Retina (tissue), 1 donor: ENCODE measurements around the gene TMEM272.

ENCODE experiments used
- DNase-seq: peaks from one replicate; pipeline ENCODE4 v3.0.0-alpha.2; 2016

Gene TMEM272

GRCh38 chr13:51849145-51850101 lies 4.4 kb upstream of the TMEM272 start:
- peak; percentile 48 for DNase-seq

DNA sequence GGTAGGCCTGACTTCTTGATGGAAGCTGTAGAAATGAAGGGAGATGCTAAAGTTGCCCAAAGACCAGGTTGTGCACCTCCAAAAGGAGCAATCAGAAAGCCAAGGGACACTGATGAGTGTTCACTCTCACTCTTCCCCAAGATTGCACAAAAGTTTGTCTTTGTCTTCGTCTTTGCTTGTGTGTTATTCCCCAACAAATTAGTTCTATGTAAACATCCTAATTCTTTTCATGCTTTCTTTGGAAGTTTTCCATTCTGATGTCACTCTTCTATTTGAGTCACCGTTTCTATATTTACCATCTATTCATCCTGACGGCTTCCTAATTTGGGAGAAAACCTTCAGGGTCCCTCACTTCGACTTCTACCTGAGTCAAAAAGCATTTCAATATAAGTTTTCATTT lies 3.7 kb upstream of the TMEM272 start:
- no peak for DNase-seq

GRCh38 chr13:51846756-51847155 lies 1.8 kb upstream of the TMEM272 start:
- no peak for DNase-seq

DNA sequence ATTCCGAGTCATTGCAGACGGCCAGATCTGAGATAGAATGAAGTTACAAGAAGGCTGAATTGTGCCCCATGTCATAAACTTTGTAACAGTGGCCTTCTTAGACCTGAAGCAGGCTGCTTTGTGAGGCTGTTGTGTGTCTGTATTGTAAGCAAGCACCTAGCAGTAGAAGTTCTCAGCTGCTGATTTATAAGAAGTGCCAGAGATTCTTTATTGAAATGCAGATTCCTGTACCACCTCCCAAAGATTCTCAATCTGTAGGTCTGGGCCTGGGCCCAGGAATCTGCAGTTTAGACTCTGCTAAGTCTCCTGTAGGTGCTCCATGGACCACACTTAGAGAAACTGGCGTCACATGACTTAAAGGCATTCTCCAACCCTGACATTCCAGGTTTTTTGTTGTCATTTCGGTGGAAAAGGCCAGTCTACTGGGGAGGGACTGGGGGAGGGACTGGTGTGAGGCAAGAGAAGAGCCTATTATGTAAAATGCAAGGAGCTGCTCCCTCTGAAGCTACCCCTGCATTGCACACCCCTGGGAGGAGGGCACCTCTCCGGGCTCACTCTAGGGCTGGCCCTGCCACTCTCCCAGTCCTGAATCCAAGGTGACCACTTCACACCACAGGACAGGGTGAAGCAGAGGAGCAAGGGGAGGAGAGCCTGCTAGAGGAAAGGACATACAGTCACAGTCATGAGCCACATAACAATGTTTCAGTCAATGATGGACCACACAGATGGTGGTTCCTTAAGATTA lies 769 bp upstream of the TMEM272 start:
- no peak for DNase-seq

DNA sequence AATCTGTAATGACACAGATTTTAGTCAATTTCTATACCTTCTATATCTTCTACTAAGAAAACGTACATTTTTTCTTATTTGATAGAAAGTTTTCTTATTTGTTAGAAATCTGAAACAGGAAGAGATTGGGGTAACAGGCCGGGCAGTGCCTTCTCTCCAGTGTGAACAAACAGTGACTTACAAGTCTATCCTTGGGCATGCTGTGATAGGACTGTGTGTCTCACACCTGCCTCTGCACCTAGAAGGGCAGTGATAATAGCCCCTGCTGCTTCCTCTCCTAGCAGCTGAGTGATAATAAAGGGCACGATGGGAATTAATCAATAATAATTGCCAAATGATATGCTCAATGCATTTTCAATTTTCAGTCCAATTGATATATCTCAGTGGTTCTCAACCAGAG lies 1.4 kb downstream of the TMEM272 start:
- DNase-seq, result no peak

- DNase-seq, result no peak
These were observed 3.2 kb downstream of the TMEM272 start for GRCh38 chr13:51841732-51842131.

DNA sequence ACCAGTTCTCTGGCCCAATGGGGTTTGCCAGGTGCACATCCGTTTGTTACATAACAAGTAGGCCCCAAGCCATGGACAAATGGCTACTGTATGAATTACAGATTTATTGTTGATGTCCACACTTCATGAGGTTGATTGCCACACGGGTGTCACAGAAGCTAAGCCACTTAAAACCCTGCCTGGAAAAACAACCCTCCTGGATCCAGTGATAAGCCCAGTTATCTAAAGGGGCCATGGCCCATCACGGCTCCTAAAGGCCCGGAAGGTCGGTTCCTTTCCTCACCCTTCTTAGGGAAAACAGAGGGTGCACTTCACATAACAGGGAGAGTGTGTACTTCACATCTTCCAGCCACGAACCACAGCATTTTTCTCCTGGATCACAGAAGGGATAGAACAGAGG lies 4.1 kb downstream of the TMEM272 start:
- DNase-seq, result no peak

GRCh38 chr13:51839711-51840540 lies 5.1 kb downstream of the TMEM272 start:
- no peak for DNase-seq

DNA sequence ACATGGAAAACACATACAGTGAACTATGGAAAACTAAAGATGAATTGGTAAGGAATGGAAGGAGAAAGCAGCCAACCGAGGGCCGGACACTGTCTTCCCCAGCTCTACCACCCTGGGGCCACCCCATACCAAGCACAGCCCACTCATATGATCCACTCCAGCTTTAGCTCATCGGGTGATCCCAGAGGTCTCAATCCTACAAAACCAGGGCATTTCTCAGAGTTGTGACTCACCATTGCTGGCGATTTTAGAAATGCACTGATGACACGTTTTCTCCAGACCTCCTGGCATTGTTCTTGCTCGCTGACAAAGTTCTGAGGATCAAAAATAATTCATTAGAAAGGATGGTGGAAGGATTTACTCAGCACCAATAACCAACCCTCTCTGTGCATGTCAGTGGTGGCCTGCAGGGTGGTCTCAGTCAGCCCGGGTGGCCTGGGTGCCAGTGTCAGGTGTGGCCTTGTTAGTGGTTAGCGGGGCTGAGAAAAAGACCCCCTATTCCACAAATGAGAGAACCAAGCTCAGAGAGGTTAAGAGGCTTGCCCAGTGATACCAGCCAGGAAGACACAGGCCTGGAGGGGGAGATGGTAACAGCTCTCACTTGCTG lies 6.6 kb downstream of the TMEM272 start:
- no peak for DNase-seq

GRCh38 chr13:51837016-51837415 lies 8.0 kb downstream of the TMEM272 start:
- DNase-seq, result no peak

GRCh38 chr13:51834581-51835171 lies 10.3 kb downstream of the TMEM272 start:
- no peak for DNase-seq

DNA sequence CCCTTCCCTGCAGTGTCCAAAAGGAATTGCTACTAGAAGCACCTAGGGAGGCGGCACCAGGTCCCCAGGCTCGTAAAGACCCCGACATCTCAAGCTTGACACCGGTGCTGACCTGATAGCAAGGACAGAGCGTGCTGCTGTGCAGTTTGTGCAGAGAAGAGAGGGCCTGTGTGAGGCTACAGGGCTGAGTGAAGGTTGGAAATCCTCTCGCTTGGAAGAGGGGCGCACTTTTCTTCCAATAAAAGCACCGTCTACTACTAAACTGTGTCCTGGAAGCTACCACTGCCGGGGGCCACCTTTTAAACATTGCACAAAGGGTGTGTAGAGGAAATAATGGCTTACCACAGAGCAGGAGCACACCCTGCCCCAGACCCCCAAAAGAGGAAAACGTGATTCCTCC lies 11.0 kb downstream of the TMEM272 start:
- no peak for DNase-seq

DNA sequence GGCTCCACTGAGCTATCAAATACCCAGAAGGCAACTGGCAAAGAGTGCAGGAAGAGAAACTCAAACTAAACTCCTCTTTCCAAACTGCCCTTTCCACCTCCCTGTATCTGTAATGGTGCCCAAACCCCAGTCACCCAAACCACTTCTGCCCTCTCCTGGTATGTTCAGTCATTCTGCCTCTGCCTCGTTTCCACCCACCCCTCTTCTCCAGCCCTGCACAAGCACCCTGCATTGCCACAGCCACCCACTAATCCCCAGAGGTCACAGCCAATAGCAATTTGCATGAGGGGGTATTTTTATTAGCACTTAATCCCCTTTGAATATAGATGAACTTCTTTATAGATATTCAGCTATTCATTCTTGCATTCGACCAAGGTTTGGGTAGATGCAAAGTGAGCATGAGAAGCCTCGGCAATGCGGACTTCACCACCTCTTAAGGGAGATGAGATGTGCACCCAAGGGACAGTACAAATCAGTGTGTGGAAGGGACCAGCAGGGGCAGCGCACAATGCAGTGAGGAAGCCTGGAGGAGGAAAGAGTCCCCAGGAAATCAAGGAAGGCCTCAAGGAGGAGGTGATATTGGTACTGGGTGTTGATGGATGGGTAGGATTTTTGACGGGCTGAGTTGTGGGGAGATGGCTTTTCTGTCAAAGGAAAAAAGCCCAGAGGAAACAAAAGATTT lies 12.4 kb downstream of the TMEM272 start:
- DNase-seq, result no peak

GRCh38 chr13:51831519-51831918 lies 13.5 kb downstream of the TMEM272 start:
- no peak for DNase-seq

GRCh38 chr13:51829568-51829899 lies 15.4 kb downstream of the TMEM272 start:
- no peak for DNase-seq

DNA sequence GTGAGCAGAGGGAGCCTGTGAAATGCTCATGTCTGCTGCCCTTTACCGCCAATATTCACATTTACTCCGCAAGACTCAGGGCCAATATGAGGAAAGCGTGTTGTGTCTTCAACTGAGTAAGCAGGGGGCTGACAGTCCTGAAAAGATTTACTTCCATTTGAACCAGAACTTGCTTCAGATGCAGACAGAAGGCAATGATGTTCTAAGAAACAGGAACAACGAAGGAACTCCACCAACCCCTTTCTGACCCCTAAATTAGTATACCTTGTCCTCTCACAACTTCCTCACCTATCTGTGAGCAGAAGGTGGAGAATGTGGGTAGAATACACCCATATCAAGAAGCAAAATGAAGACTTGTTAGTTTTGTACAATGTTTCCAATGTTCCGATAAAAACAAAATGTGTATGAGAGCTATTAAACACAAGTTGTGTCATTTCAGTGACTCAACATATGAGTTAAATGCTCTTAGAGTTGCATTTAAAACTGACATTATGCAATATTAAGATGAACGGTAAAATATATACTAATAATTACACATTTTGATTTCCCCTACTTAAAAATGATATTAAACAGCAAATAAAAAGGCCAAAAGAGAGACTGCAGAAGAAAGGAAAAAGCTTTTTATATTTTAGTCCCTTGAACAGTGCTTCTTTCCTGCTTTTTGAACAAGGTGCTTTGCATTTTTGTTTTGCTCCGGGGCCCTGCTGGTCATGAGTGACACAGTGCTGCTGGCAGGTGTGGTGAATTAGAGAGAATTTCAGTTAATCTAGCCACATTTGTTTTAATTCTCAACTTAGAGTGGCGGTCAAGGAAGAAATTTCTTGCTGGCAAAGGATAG lies 16.0 kb downstream of the TMEM272 start:
- DNase-seq, result no peak

GRCh38 chr13:51827254-51827653 lies 17.7 kb downstream of the TMEM272 start:
- no peak for DNase-seq

DNA sequence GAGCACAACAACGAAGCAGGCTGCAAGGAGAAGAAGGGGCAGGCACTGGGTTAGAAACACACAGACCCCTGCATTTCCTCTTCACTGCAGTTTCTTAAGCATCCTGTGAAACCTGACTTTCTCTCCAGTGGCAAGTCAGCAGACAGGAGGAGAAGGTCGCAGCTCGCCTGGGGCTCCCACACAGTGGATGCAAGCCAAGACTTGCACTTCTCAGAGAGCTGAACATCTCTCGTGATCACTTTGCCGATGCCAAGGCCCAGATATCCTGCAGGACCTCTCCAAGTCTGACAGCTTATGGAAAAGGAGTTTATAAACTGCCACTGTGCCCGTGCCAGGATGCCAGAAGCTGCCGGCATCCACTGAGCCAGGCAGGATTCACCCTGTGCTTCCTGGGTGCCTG lies 18.4 kb downstream of the TMEM272 start:
- no peak for DNase-seq

- no peak for DNase-seq
These were observed 19.2 kb downstream of the TMEM272 start for GRCh38 chr13:51825681-51826254.

DNA sequence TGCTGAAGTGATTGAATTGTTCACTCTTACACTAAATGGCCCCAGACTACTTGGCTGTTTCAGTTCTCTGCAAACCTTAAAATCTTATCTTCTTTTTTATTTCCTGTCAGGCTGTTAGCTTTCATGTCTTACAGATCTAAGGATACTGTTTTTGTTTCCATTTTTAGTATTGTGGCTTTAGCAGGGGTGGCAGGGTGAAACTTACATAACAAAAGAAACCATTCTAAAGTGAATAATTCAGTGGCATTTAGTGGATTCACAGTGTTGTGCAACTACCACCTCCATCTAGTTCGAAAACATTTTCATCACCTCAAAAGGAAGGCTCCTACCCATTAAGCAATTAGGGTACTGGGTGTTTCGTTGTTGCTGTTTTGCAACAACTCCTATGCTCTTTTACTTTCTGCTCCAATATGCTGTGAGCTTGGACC lies 19.8 kb downstream of the TMEM272 start:
- no peak for DNase-seq
